Epithelial cell of proximal tubule (primary cell): ENCODE results near the gene MYOZ3. TPM values are rescaled to one million over a fixed set of nuclear protein-coding genes. Genes with fewer than 3 reads are reported as not detected.

Source experiments
- DNase-seq: peaks from one replicate; pipeline ENCODE4 v3.0.0-alpha.2; 2011; ENCODE audit warnings: low read depth
- H3K4me3 ChIP-seq: 2 replicates; pipeline ENCODE4 v1.5.1; 2011; ENCODE audit warnings: low read depth, mild to moderate bottlenecking, low read length
- CTCF ChIP-seq: conservative IDR thresholded peaks from 2 replicates; pipeline ENCODE4 v1.5.1; 2012; ENCODE audit warnings: low read depth, mild to moderate bottlenecking, low read length
- total RNA-seq: library from RNA; depleted of rRNA; stranded (reverse); fragments of >200 nt; gene quantifications from 2 replicates; pipeline ENCODE4 v1.2.3, GENCODE V29; 2015

MYOZ3 gene
- total RNA-seq, 1 donor from 2014 or later: 2.2 TPM

GRCh38 chr5:150689120-150689519 is 28.1 kb downstream of the MYOZ3 start:
- DNase-seq: no peak
- no peak for TF ChIP-seq CTCF
- H3K4me3 ChIP-seq: no peak overlapping the region

DNA sequence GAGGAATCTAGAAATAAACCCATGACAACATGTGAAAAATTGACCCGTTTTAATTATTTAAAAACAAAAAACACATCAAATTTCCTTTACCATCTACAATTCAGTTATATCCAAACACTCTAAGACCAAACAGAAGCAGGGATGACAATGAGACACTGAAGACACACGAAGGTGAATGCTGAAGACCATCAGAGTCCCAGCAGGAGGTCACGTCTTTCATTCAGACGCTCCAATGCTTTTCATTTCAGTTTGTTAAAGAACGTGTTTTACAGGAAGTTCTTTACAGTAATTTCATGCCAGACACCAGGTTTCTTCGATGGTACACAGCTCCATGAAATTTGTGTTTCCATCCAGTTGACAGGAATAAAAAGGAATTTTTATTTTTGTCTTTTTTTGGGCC is 29.7 kb downstream of the MYOZ3 start:
- no peak for TF ChIP-seq CTCF
- no peak overlapping the region for H3K4me3 ChIP-seq
- no peak for DNase-seq

- DNase-seq: no peak
- no peak overlapping the region for H3K4me3 ChIP-seq
- no peak for TF ChIP-seq CTCF
Measured at GRCh38 chr5:150692276-150692675, 31.2 kb downstream of the MYOZ3 start.

DNA sequence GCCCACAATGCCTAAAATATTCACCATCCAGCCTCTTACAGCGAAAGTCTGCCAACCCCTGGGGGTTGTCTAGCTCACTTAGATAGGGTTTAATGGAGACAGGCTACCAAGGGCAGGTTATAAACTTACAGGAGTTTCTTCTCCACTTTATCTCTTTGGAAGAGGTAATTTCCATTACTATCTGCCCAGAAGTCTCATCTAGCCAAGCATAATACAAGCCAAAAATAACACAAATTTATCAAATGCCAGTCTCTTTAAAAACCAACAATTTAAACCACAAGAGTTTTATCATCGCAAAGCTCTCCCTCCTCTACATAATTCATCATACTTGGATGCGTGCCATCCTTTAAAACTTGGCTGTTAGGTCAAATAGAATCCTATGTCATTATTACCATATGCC is 33.6 kb downstream of the MYOZ3 start:
- DNase-seq: no peak
- TF ChIP-seq CTCF: no peak
- no peak overlapping the region for H3K4me3 ChIP-seq

DNA sequence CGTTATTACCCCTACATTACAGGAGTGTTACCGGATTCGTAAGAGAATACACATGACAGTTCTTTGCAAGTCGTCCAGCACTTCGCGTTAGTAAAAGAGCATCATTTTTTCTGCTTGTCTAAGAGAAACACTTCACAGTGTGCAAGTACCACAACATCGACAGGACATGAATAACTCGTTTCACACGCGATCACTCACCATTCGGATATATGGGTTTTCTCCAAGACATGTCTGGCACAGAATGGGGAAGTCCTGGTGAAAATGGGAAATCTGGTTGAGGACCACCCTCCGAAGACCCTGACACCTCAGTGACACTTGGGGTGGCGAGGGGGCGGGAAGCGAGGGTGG is 39.2 kb downstream of the MYOZ3 start:
- DNase-seq: no peak
- H3K4me3 ChIP-seq: peak overlapping the region; percentile 97
- TF ChIP-seq CTCF: no peak

- TF ChIP-seq CTCF: peak; percentile 65
- DNase-seq: peak; percentile 44
- H3K4me3 ChIP-seq: peak within 1 kb of the TSS; percentile 97
Measured at GRCh38 chr5:150700594-150701377, 39.7 kb downstream of the MYOZ3 start, which contains the start of gene RBM22. Gene RBM22 (minus strand): TSS chr5:150701062. CDS start chr5:150700985, 77 bp downstream.

- H3K4me3 ChIP-seq: no peak overlapping the region
- TF ChIP-seq CTCF: no peak
- no peak for DNase-seq
Measured at GRCh38 chr5:150703762-150704161, 42.7 kb downstream of the MYOZ3 start.
